Natural killer cell (primary cell): ENCODE results near the gene FHIT. TPM values are rescaled to one million over a fixed set of nuclear protein-coding genes. Genes with fewer than 3 reads are reported as not detected.

Source experiments
- ATAC-seq, 3 donors: fragments of 150-1000 bp in 2 of 3; fragments of 200-7000 bp in 1 of 3; cut with Tn5 transposase; 1 replicate in 1 of 3; 2 replicates in 2 of 3; pipeline ENCODE4 v1.10.0; 2021; ENCODE audit warnings: mild to moderate bottlenecking in 2 of 3, moderate library complexity in 2 of 3
- DNase-seq, 2 donors: peaks; one replicate each; pipeline versions ENCODE4 v3.0.0 to v3.0.0-alpha.2; 2013 to 2021; ENCODE audit warnings: mixed read lengths in 1 of 2
- H3K27ac ChIP-seq: one replicate; pipeline ENCODE4 v1.5.1; 2013; ENCODE audit warnings: mild to moderate bottlenecking, low read length
- H3K27me3 ChIP-seq: one replicate; pipeline ENCODE4 v1.6.1; 2013; ENCODE audit warnings: low read length; ENCODE audit not compliant: control insufficient read depth, insufficient read depth
- H3K36me3 ChIP-seq: one replicate; pipeline ENCODE4 v1.6.1; 2013; ENCODE audit warnings: low read length; ENCODE audit not compliant: control insufficient read depth, insufficient read depth
- H3K4me1 ChIP-seq: one replicate; pipeline ENCODE4 v1.6.1; 2013; ENCODE audit warnings: low read length; ENCODE audit not compliant: control insufficient read depth, insufficient read depth
- H3K4me3 ChIP-seq: one replicate; pipeline ENCODE4 v1.5.1; 2013; ENCODE audit warnings: low read length
- H3K9me3 ChIP-seq: one replicate; pipeline ENCODE4 v1.6.1; 2013; ENCODE audit warnings: low read length; ENCODE audit not compliant: control insufficient read depth, insufficient read depth
- H3K27ac Mint-ChIP-seq, 2 donors: one replicate each; pipeline ENCODE4 v1.8.0; 2022; ENCODE audit warnings: mild to moderate bottlenecking in 2 of 2, mixed read lengths in 2 of 2, moderate library complexity in 1 of 2
- H3K27me3 Mint-ChIP-seq, 2 donors: one replicate each; pipeline ENCODE4 v1.8.0; 2022; ENCODE audit warnings: low read depth in 2 of 2, mixed read lengths in 2 of 2
- H3K36me3 Mint-ChIP-seq: one replicate; pipeline ENCODE4 v1.8.0; 2022; ENCODE audit warnings: mixed read lengths
- H3K4me1 Mint-ChIP-seq, 2 donors: one replicate each; pipeline ENCODE4 v1.8.0; 2022; ENCODE audit warnings: mixed read lengths in 2 of 2
- H3K4me3 Mint-ChIP-seq: one replicate; pipeline ENCODE4 v1.8.0; 2022; ENCODE audit warnings: mild to moderate bottlenecking, moderate library complexity, mixed read lengths
- H3K9me3 Mint-ChIP-seq, 2 donors: one replicate each; pipeline ENCODE4 v1.8.0; 2022; ENCODE audit warnings: mixed read lengths in 2 of 2
- CTCF ChIP-seq: fragments of 200-600 bp; IDR thresholded peaks from one replicate; pipeline ENCODE4 v1.8.0; 2022; ENCODE audit warnings: antibody characterized with exemption
- WGBS: methylation state at CpG from one replicate; pipeline ENCODE4 v1.1.7; 2013; ENCODE audit warnings: missing lambda C conversion rate; ENCODE audit not compliant: insufficient coverage; 5-methylcytosine and 5-hydroxymethylcytosine counted together
- intact Hi-C: fragments of 100-400 bp; cut with micrococcal nuclease; formaldehyde crosslinking; loops from one replicate; pipeline ENCODE4 v1.14.2; 2022
- total RNA-seq, 4 donors: library from RNA; stranded (reverse); fragments of 120-200 nt in 1 of 4; gene quantifications; one replicate each; pipeline versions ENCODE4 v1.2.3 to v1.2.4, GENCODE V29; 2013 to 2022

Gene FHIT
- total RNA-seq, 3 donors from 2014 or later (not counting 1 experiment from before 2014, with no cell fraction given) = 2.7 to 6.1 (median 3.3) TPM

GRCh38 chr3:60333710-60334109 lies 917.5 kb downstream of the FHIT start:
- Mint-ChIP-seq H3K36me3 (no peaks in the 10 kb centered on the region), H3K4me3 (no peak overlapping the region), H3K9me3 (no peaks in the 10 kb centered on the region), H3K27me3 (no peaks in the 10 kb centered on the region), H3K4me1 (peaks cover 0 to 11% of the 10 kb centered on the region in 2 donors), H3K27ac (no peak overlapping the region)
- intact Hi-C loops = no loop called here
- TF ChIP-seq CTCF = no peak
- Histone ChIP-seq H3K27me3 (no peaks in the 10 kb centered on the region), H3K27ac (no peak overlapping the region), H3K9me3 (no peaks in the 10 kb centered on the region), H3K4me1 (no peaks in the 10 kb centered on the region), H3K36me3 (no peaks in the 10 kb centered on the region), H3K4me3 (no peak overlapping the region)
- DNase-seq = no peak
- peak in 1 of 3 donors; percentile 65 for ATAC-seq
- 25% methylated on average over 1 of the region's 1 CpG for WGBS

DNA sequence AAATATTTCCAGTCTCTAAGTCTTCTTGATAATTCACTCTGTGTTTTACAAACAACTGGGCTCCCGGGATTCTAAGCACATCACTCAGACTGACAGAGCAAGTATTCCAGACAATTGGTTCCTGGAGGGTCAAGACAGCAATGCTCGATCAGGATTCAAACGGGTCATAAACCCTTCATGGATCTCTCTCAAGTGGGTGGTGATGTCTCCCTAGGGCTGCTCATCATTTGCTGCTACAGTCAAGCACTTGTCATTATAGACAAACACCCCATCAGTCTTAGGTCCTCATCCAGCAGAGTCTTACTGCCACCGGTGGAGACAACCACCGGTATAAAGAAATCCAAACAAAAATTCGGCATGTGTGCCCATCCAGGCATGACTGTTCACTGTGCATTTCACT lies 921.1 kb downstream of the FHIT start:
- peaks cover 0 to 5% of the 10 kb centered on the region in 2 donors for H3K4me1 Mint-ChIP-seq
- H3K27me3 Mint-ChIP-seq = no peaks in the 10 kb centered on the region
- H3K27ac Mint-ChIP-seq = no peak overlapping the region
- WGBS = 90% methylated on average over 6 of the region's 6 CpGs
- no peaks in the 10 kb centered on the region for H3K36me3 Mint-ChIP-seq
- Histone ChIP-seq H3K27ac (no peak overlapping the region), H3K36me3 (no peaks in the 10 kb centered on the region), H3K27me3 (no peaks in the 10 kb centered on the region), H3K9me3 (no peaks in the 10 kb centered on the region), H3K4me1 (no peaks in the 10 kb centered on the region), H3K4me3 (no peak overlapping the region)
- no peak overlapping the region for H3K4me3 Mint-ChIP-seq
- ATAC-seq = no peak
- H3K9me3 Mint-ChIP-seq = no peaks in the 10 kb centered on the region
- DNase-seq = no peak
- no peak for TF ChIP-seq CTCF
- intact Hi-C loops = no loop called here

DNA sequence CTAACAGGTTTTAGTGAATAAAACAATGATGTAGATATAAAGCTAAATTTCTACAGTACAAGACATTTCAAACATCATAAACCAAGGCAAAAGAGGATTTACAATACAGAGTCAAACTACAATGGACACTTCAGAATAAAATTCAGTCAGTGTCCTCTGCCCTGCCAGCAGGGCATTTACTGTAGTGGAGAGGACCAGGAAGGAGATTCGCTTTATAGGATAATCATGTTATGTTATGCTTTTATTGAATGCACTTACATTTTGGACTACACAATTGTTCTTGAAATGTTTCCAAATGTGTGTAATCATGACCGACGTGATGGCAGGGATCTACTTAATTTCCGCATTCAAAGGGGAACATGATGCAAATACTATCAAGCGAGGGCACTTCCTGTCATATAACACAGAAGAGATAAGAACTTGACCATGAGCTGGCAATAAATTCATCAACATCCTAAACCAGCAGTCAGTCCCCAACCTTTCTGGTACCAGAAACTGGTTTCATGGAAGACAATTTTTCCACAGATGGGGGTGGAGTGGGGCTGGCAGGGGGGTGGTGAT lies 925.6 kb downstream of the FHIT start:
- intact Hi-C loops = no loop called here
- ATAC-seq = peak in 1 of 3 donors; percentile 69
- Mint-ChIP-seq H3K27ac (no peak overlapping the region), H3K4me1 (no peaks in the 10 kb centered on the region), H3K4me3 (no peak overlapping the region), H3K9me3 (no peaks in the 10 kb centered on the region), H3K36me3 (no peaks in the 10 kb centered on the region), H3K27me3 (no peaks in the 10 kb centered on the region)
- 71% methylated on average over 5 of the region's 5 CpGs for WGBS
- no peak overlapping the region for H3K4me3 ChIP-seq
- H3K36me3 ChIP-seq = no peaks in the 10 kb centered on the region
- no peak for DNase-seq
- no peak for TF ChIP-seq CTCF
- H3K9me3 ChIP-seq = no peaks in the 10 kb centered on the region
- H3K27me3 ChIP-seq = no peaks in the 10 kb centered on the region
- no peak overlapping the region for H3K27ac ChIP-seq
- no peaks in the 10 kb centered on the region for H3K4me1 ChIP-seq

DNA sequence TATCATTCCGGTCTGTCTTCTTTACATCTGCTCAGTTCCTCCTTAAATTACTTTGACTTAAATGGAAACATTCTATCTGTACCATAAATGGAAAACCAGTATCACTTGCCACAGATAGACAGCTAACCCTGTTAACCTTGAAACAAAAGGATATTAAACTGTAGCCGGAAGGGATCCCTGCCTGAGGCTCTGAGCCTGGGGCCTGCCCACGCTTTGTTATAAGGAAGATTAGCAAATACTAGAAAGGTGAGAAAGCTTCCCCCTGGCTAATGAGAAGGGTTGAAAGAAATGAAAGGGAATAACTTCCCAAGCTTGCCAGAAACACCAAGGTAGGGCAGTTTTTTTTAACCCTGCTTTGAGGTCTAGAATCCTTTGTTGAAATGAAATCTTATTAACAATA lies 927.6 kb downstream of the FHIT start:
- Mint-ChIP-seq H3K9me3 (no peaks in the 10 kb centered on the region), H3K4me3 (no peak overlapping the region), H3K27ac (no peak overlapping the region), H3K36me3 (no peaks in the 10 kb centered on the region), H3K4me1 (no peaks in the 10 kb centered on the region), H3K27me3 (no peaks in the 10 kb centered on the region)
- Histone ChIP-seq H3K4me1 (no peaks in the 10 kb centered on the region), H3K27ac (no peak overlapping the region), H3K27me3 (no peaks in the 10 kb centered on the region), H3K36me3 (no peaks in the 10 kb centered on the region), H3K9me3 (no peaks in the 10 kb centered on the region), H3K4me3 (no peak overlapping the region)
- TF ChIP-seq CTCF = no peak
- WGBS = 79% methylated on average over 3 of the region's 3 CpGs
- ATAC-seq = no peak
- no peak for DNase-seq
- intact Hi-C loops = no loop called here
